ENCODE data around the gene SIKE1. TPM values are rescaled to one million over a fixed set of nuclear protein-coding genes. Genes with fewer than 3 reads are reported as not detected.

Gene SIKE1
- 13.4 to 19.3 TPM (median 18.3 TPM) in 5 replicates for total RNA-seq (2022; extraction: Qiagen RNA extraction; ENCODE audit: low read depth)

DNA sequence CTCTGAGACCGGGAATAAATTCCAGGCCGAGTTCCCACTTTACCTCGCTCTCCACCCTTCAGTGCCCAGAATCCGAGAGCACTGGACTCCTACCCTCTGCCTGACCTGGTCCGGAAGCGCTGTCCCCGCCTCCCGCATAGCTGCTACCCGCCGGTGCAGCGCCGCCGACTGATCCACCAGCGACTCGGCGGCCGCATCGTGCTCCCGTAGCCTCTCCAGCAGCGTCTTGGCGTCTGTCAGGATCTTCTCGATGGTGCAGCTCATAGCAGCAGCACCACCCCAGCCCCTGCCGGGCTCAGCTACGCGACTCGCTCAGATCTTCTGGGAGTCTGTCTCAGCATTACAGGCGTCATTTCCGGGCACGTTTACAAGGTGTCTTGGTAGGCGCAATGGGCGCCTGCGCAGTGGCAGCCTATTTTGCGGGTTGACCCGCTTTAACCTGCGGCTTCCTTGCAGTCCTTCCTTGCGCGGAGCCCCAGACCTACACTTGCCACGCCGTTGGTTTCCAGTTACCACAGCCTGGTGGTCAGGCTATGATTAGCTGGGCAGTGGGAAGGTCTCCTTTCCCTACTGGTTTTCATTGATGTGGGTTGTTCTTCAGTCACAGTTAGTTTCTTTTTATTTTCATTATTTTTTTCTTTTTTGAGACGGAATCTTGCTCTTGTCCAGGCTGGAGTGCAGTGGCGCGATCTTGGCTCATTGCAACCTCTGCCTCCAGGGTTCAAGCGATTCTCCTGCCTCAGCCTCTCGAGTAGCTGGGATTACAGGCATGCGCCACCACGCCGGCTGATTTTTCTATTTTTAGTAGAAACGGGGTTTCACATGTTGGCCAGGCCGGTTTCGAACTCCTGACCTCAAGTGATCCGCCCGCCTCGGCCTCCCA, at the start of gene SIKE1:
SIKE1 (minus strand) TSS at position 342 of the 883 bp plus-strand sequence; CDS start at position 264, 78 bp downstream.

DNA sequence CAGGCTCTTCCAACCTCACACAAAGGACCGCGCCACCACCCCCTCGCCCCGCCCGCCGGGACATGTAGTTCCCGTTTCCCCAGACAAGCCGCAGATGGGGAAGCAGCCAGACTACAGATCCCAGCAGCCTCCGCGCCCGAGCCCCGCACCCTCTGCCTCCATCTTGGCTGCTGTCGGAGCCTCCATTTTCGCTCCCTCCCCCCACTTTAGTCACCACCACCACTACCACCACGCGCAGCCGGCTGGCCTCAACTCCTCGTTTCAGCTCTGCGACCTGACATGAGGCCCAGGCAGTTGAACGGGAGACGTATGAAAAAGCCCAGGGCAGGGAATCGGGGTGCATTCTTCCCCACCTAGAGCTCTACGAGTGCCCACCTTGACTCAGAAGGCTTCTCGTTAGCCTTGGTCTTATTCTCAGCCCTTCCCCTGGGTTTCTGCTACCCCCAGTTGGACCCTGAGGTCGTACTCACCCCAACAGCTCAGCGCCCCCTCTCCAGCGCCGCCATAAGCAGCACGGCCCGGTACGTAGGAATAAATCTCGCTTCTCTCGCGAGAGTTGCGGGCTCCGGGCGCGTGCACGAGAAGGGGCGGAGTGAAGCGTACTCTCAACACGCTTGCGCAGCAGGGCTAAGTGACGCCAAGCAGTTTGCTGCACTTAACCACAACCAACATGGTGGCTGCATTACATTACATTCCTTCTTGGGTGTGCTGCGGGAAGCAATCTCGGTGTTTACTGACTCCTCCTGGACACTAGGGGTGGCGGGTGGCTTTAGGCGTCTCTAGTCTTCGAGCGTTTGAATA, 22.8 kb downstream of the SIKE1 start, which contains the start of gene CSDE1:
CSDE1 (minus strand) TSS at position 530 of the 801 bp plus-strand sequence. CDS start 18,094 bp downstream, outside the sequence.

Other genes starting within 250 kb of the SIKE1 start
- gene BCAS2, start 199.1 kb downstream of the SIKE1 start, total RNA-seq (2022; extraction: Qiagen RNA extraction; ENCODE audit: low read depth): 24.8 to 28.2 TPM (median 27.0 TPM) in 5 replicates
- 0.42 to 0.49 TPM (median 0.46 TPM) in 5 replicates for gene DENND2C, start 110.6 kb downstream of the SIKE1 start, total RNA-seq (2022; extraction: Qiagen RNA extraction; ENCODE audit: low read depth)
- gene AMPD1, start 85.1 kb downstream of the SIKE1 start, total RNA-seq (2022; extraction: Qiagen RNA extraction; ENCODE audit: low read depth): not detected in 5 replicates
- gene NRAS, start 63.9 kb downstream of the SIKE1 start, total RNA-seq (2022; extraction: Qiagen RNA extraction; ENCODE audit: low read depth): 22.3 to 33.8 TPM (median 31.0 TPM) in 5 replicates
- 114 to 150 TPM (median 129 TPM) in 5 replicates for gene CSDE1, start 22.7 kb downstream of the SIKE1 start, total RNA-seq (2022; extraction: Qiagen RNA extraction; ENCODE audit: low read depth)
- not detected in 5 replicates for gene SYCP1, start 74.2 kb upstream of the SIKE1 start, total RNA-seq (2022; extraction: Qiagen RNA extraction; ENCODE audit: low read depth)
- not detected in 5 replicates for gene TSHB, start 249.1 kb upstream of the SIKE1 start, total RNA-seq (2022; extraction: Qiagen RNA extraction; ENCODE audit: low read depth)